ENCODE data around the gene KLHL11. TPM values are rescaled to one million over a fixed set of nuclear protein-coding genes. Genes with fewer than 3 reads are reported as not detected.

Gene KLHL11
- total RNA-seq, 1 experiment from 2014 or later: 16.8 TPM

GRCh38 chr17:41863074-41863848 is 2.0 kb downstream of the KLHL11 start:
- no peaks in the 10 kb centered on the region for H4K20me1 ChIP-seq (ENCODE audit: control insufficient read depth, insufficient read depth, insufficient read length)
- TF ChIP-seq CTCF (conservative IDR thresholded peaks at IDR 0.05): no peak
- peaks cover 18% of the 10 kb centered on the region for H3K23me2 ChIP-seq (ENCODE audit: insufficient read length, low read depth, low read length, poor library complexity, severe bottlenecking)
- peaks cover 26 to 31% of the 10 kb centered on the region in 2 experiments for H3K4me1 Mint-ChIP-seq
- H2BK12ac ChIP-seq (ENCODE audit: insufficient read length, low read depth, low read length): no peak overlapping the region
- no peak overlapping the region for H2AK5ac ChIP-seq (ENCODE audit: insufficient read length, low read length)
- peaks cover 13% of the 10 kb centered on the region; the same call in 1 of the 2 replicates for H3K79me2 ChIP-seq (ENCODE audit: insufficient read depth, low read length)
- H4K91ac ChIP-seq (ENCODE audit: insufficient read length, low read depth, low read length): no peak overlapping the region
- H3K27ac ChIP-seq (ENCODE audit: insufficient read length, low read depth, low read length): no peak overlapping the region
- peak overlapping the region; percentile 99 for H3K4me2 ChIP-seq (ENCODE audit: insufficient read depth, insufficient read length, low read length)
- H3K27ac Mint-ChIP-seq: no peak overlapping the region
- H3K9me3 Mint-ChIP-seq: no peaks in the 10 kb centered on the region
- no peak overlapping the region for H3K14ac ChIP-seq (ENCODE audit: insufficient read depth, low read length)
- H3T11ph ChIP-seq (ENCODE audit: low read length): no peak overlapping the region
- WGBS (ENCODE audit: extremely low coverage, insufficient read length, low lambda C conversion rate): no CpG with 5 or more reads among the region's 18 CpGs
- H2BK120ac ChIP-seq (ENCODE audit: low read depth, low read length, poor library complexity, severe bottlenecking): no peak overlapping the region
- H2AFZ ChIP-seq (ENCODE audit: low read length): no peak overlapping the region
- H3K56ac ChIP-seq (ENCODE audit: insufficient read length, low read depth, low read length): no peak overlapping the region
- no peak for DNase-seq
- H3K23ac ChIP-seq (ENCODE audit: insufficient read length, low read depth, low read length): no peak overlapping the region
- no peaks in the 10 kb centered on the region for H3K27me3 ChIP-seq (ENCODE audit: insufficient read depth, low read length)
- no peak overlapping the region for H3K9ac ChIP-seq (ENCODE audit: extremely low read depth, insufficient read length, low read length)
- H3K4ac ChIP-seq (ENCODE audit: low read depth, low read length): no peak overlapping the region
- H3K27me3 Mint-ChIP-seq (ENCODE audit: low read depth): no peaks in the 10 kb centered on the region
- H2BK15ac ChIP-seq (ENCODE audit: low read depth, low read length): no peak overlapping the region
- peaks cover 9 to 20% (median 19%) of the 10 kb centered on the region in 3 experiments; a peak in 6 of 7 replicates for H3K36me3 Mint-ChIP-seq (ENCODE audit: insufficient read depth in 1 of 3, low read depth in 3 of 3)
- no peak overlapping the region for H2BK20ac ChIP-seq (ENCODE audit: low read depth, low read length, poor library complexity, severe bottlenecking)
- H3K9me3 ChIP-seq (ENCODE audit: control insufficient read depth, low read depth, low read length): no peaks in the 10 kb centered on the region
- H4K8ac ChIP-seq (replicated peaks; ENCODE audit: insufficient read length, low read depth, low read length): no peak overlapping the region
- H3K4me3 Mint-ChIP-seq: no peak overlapping the region
- H3K79me1 ChIP-seq (ENCODE audit: insufficient read depth, low read depth, low read length, poor library complexity, severe bottlenecking): peaks cover 2% of the 10 kb centered on the region
- no peak overlapping the region for H2BK5ac ChIP-seq (ENCODE audit: insufficient read length, low read length)
- H4K5ac ChIP-seq (ENCODE audit: insufficient read length, low read depth, low read length): no peak overlapping the region
- peaks cover 5% of the 10 kb centered on the region; the same call in 1 of the 2 replicates for H3K4me1 ChIP-seq (ENCODE audit: insufficient read depth, low read length)
- no peak overlapping the region for H3K18ac ChIP-seq (ENCODE audit: insufficient read length, low read depth, low read length)
